ENCODE data around the gene RSPO3.

DNA sequence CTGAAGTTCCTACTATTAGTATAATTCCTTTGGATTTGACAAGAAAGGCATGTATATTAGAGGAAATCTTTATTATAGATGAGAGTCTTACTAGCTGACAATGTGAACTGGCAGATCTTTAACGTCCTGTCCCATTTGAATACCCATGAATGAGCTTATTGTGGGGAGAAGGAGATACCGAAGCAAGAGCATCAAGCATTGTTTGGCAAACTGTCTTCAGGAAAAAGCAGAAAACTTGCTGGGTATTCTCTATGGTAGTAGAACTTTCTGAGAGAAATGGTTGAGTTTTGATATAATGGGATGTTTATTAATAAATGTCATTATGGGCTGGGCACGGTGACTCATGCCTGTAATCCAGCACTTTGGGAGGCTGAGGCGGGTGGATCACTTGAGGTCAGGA is 18.3 kb downstream of the RSPO3 start:
- no peak for TF ChIP-seq SIN3A (IDR thresholded peaks at IDR 0.05; ENCODE audit: borderline replicate concordance, low read depth, low read length)
- TF ChIP-seq CTCF (IDR thresholded peaks at IDR 0.05) = no peak
- TF ChIP-seq EZH2phosphoT487 (IDR thresholded peaks at IDR 0.05; ENCODE audit: borderline replicate concordance, low read depth) = no peak
- TF ChIP-seq, protein P1, sequence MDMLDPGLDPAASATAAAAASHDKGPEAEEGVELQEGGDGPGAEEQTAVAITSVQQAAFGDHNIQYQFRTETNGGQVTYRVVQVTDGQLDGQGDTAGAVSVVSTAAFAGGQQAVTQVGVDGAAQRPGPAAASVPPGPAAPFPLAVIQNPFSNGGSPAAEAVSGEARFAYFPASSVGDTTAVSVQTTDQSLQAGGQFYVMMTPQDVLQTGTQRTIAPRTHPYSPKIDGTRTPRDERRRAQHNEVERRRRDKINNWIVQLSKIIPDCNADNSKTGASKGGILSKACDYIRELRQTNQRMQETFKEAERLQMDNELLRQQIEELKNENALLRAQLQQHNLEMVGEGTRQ (IDR thresholded peaks at IDR 0.05; ENCODE audit: borderline replicate concordance, low read depth, low read length) = no peak
- TF ChIP-seq POLR2AphosphoS5 (IDR thresholded peaks at IDR 0.05; ENCODE audit: low read depth, low read length) = no peak
- no peak for TF ChIP-seq GABPA (IDR thresholded peaks at IDR 0.05; ENCODE audit: low read depth)
- TF ChIP-seq RCOR1 (IDR thresholded peaks at IDR 0.05; ENCODE audit: low read length) = no peak
- TF ChIP-seq EP300 (IDR thresholded peaks at IDR 0.05; ENCODE audit: borderline replicate concordance in 1 of 2, low read depth in 1 of 2, low read length in 1 of 2) = no peak
- no peak for TF ChIP-seq SMC3 (IDR thresholded peaks at IDR 0.05; ENCODE audit: low read depth, low read length)
- no peak for TF ChIP-seq RFX5 (IDR thresholded peaks at IDR 0.05; ENCODE audit: low read length)
- TF ChIP-seq YY1 (IDR thresholded peaks at IDR 0.05; ENCODE audit: low read depth) = no peak
